Glutamatergic neuron (in vitro differentiated cells): Measurements from ENCODE around the gene TGFB1. TPM values are rescaled to one million over a fixed set of nuclear protein-coding genes. Genes with fewer than 3 reads are reported as not detected.

Experiments
- DNase-seq: peaks from one replicate; pipeline ENCODE4 v3.0.0; 2022
- H3K27ac Mint-ChIP-seq: one replicate; pipeline ENCODE4 v1.8.0; 2020; ENCODE audit warnings: mild to moderate bottlenecking, mixed read lengths, inconsistent platforms; ENCODE audit not compliant: unreplicated experiment
- H3K27me3 Mint-ChIP-seq: one replicate; pipeline ENCODE4 v1.8.0; 2020; ENCODE audit warnings: mild to moderate bottlenecking, moderate library complexity, mixed read lengths, inconsistent platforms; ENCODE audit not compliant: unreplicated experiment
- H3K36me3 Mint-ChIP-seq: one replicate; pipeline ENCODE4 v1.8.0; 2020; ENCODE audit warnings: mild to moderate bottlenecking, mixed read lengths, inconsistent platforms; ENCODE audit not compliant: unreplicated experiment
- H3K4me1 Mint-ChIP-seq: one replicate; pipeline ENCODE4 v1.8.0; 2020; ENCODE audit warnings: mild to moderate bottlenecking, low read depth, mixed read lengths, inconsistent platforms; ENCODE audit not compliant: unreplicated experiment
- H3K4me3 Mint-ChIP-seq: one replicate; pipeline ENCODE4 v1.8.0; 2020; ENCODE audit warnings: mild to moderate bottlenecking, mixed read lengths, inconsistent platforms; ENCODE audit not compliant: unreplicated experiment
- H3K9me3 Mint-ChIP-seq: one replicate; pipeline ENCODE4 v1.8.0; 2020; ENCODE audit warnings: mild to moderate bottlenecking, moderate library complexity, mixed read lengths, inconsistent platforms; ENCODE audit not compliant: unreplicated experiment
- CTCF ChIP-seq: fragments of 200-600 bp; sonication (generic); IDR thresholded peaks from one replicate; pipeline ENCODE4 v1.5.0; 2021; ENCODE audit not compliant: partially characterized antibody, unreplicated experiment
- total RNA-seq: library from RNA; stranded (reverse); fragmentation: NEBNext Ultra II Directional; extraction: Animal tissue kit (Norgen Biotek cat#: 25700); gene quantifications from one replicate; pipeline ENCODE4 v1.2.1, GENCODE V29; 2021; ENCODE audit not compliant: unreplicated experiment

Gene TGFB1
- total RNA-seq, 1 donor from 2014 or later: 26.0 TPM

GRCh38 chr19:41364524-41365391 is 11.0 kb upstream of the TGFB1 start:
- Mint-ChIP-seq H3K36me3 (no peaks in the 10 kb centered on the region), H3K4me1 (no peaks in the 10 kb centered on the region), H3K9me3 (no peaks in the 10 kb centered on the region), H3K27ac (peak overlapping the region; percentile 96), H3K4me3 (peak overlapping the region; percentile 94), H3K27me3 (peaks cover 6% of the 10 kb centered on the region)
- no peak for TF ChIP-seq CTCF
- no peak for DNase-seq

- Mint-ChIP-seq H3K9me3 (no peaks in the 10 kb centered on the region), H3K36me3 (no peaks in the 10 kb centered on the region), H3K4me3 (peak within 1 kb of the TSS; percentile 94), H3K27ac (peak within 1 kb of the TSS; percentile 96), H3K4me1 (no peaks in the 10 kb centered on the region), H3K27me3 (peaks cover 6% of the 10 kb centered on the region)
- TF ChIP-seq CTCF: no peak
- DNase-seq: peak; percentile 96
Observed at GRCh38 chr19:41363753-41364523, 10.2 kb upstream of the TGFB1 start, which contains the start of gene B9D2. Gene B9D2, minus strand, starts transcription at chr19:41364149. Its CDS starts 630 bp downstream, at chr19:41363519.

- Mint-ChIP-seq H3K4me3 (peak overlapping the region; percentile 94), H3K4me1 (no peaks in the 10 kb centered on the region), H3K9me3 (no peaks in the 10 kb centered on the region), H3K27me3 (peaks cover 6% of the 10 kb centered on the region), H3K36me3 (no peaks in the 10 kb centered on the region), H3K27ac (peak overlapping the region; percentile 96)
- TF ChIP-seq CTCF: no peak
- no peak for DNase-seq
Observed at GRCh38 chr19:41363371-41363752, 9.6 kb upstream of the TGFB1 start.

- no peak for TF ChIP-seq CTCF
- no peaks in the 10 kb centered on the region for H3K36me3 Mint-ChIP-seq
- H3K27me3 Mint-ChIP-seq: peaks cover 6% of the 10 kb centered on the region
- H3K27ac Mint-ChIP-seq: no peak overlapping the region
- DNase-seq: no peak
- H3K4me1 Mint-ChIP-seq: no peaks in the 10 kb centered on the region
- H3K4me3 Mint-ChIP-seq: peak overlapping the region; percentile 94
- H3K9me3 Mint-ChIP-seq: no peaks in the 10 kb centered on the region
Observed at GRCh38 chr19:41362143-41362847, 8.6 kb upstream of the TGFB1 start.
